ENCODE measurements around the gene POLR3F.
A peak's percentile ranks its signal among the peaks of the same experiment; 100 is the strongest.

POLR3F gene, protein sequence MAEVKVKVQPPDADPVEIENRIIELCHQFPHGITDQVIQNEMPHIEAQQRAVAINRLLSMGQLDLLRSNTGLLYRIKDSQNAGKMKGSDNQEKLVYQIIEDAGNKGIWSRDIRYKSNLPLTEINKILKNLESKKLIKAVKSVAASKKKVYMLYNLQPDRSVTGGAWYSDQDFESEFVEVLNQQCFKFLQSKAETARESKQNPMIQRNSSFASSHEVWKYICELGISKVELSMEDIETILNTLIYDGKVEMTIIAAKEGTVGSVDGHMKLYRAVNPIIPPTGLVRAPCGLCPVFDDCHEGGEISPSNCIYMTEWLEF

DNA sequence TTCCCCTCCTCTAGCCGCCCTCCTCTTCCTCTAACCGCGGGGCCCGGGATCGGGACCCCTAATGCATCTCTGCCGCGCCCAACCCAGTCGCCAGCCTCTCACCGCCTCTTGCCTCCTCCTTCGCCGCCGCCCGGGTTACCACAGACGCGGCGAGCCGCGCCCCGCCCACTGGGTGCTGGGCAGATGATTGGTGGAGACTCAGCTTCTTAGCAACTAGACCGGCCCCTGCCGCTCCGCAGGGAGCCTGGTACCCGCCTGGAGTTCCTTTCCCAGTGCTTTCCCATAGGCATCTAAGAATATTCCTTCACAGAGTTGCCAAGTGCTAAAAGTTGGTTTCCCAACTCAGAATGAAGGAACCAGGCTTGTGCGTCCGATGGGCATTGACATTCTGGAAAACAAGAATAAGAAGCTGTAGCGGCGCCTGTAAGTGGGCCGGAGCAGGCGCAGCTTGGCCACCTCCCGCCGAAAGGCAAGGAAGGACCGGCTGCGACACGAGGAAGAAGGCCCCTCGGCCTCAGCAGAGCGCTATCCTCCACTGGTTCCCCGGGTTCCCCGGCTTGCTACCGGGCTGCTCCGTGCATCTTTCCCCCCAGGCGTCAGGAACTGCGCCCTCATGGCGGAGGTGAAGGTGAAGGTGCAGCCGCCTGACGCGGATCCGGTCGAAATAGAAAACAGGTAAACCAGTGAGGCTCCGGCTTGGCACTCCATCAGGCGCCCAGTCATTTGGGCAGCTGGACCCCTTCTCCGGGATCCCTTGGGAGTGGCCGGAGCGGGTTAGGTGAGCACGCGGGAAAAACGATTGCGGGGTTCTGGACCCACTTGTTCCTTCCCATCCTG lies at the start of gene POLR3F, which contains the start of gene DZANK1:
Gene POLR3F, plus strand, starts transcription at position 497 of the 837 bp plus-strand sequence. Its CDS starts 117 bp downstream, at position 614.
Gene DZANK1, minus strand, starts transcription at position 137 of the 837 bp plus-strand sequence. CDS start 1,672 bp downstream, outside the sequence.
- DNase-seq (ENCODE audit: low read depth): peak; percentile 96
- TF ChIP-seq, protein P1, sequence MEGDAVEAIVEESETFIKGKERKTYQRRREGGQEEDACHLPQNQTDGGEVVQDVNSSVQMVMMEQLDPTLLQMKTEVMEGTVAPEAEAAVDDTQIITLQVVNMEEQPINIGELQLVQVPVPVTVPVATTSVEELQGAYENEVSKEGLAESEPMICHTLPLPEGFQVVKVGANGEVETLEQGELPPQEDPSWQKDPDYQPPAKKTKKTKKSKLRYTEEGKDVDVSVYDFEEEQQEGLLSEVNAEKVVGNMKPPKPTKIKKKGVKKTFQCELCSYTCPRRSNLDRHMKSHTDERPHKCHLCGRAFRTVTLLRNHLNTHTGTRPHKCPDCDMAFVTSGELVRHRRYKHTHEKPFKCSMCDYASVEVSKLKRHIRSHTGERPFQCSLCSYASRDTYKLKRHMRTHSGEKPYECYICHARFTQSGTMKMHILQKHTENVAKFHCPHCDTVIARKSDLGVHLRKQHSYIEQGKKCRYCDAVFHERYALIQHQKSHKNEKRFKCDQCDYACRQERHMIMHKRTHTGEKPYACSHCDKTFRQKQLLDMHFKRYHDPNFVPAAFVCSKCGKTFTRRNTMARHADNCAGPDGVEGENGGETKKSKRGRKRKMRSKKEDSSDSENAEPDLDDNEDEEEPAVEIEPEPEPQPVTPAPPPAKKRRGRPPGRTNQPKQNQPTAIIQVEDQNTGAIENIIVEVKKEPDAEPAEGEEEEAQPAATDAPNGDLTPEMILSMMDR (conservative IDR thresholded peaks at IDR 0.05; ENCODE audit: low read length): no peak
- peak within 1 kb of the TSS; percentile 96 for H3K4me3 ChIP-seq (ENCODE audit: low read length)

DNA sequence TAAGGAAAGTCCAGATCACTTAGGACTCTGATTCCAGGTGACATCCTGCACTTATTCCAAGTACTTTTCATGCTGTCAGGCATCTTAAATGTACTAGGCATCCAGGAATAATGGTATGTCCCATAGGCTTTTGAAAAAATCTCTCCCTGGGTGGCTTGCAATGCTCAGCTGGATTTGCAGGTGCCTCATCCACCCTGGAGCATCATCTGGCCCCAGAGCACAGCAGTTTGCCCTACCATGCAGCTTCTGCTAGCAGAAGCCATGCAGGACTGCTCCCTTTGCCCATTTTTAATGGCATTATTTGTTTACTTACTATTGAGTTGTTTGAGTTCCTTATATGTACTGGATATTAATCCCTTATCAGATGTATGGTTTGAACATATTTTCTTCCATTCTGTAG lies 45.6 kb upstream of the POLR3F start:
- no peak overlapping the region for H3K4me3 ChIP-seq (ENCODE audit: low read length)
- DNase-seq (ENCODE audit: low read depth): no peak
- TF ChIP-seq, protein P1 (conservative IDR thresholded peaks at IDR 0.05; ENCODE audit: low read length): no peak

DNA sequence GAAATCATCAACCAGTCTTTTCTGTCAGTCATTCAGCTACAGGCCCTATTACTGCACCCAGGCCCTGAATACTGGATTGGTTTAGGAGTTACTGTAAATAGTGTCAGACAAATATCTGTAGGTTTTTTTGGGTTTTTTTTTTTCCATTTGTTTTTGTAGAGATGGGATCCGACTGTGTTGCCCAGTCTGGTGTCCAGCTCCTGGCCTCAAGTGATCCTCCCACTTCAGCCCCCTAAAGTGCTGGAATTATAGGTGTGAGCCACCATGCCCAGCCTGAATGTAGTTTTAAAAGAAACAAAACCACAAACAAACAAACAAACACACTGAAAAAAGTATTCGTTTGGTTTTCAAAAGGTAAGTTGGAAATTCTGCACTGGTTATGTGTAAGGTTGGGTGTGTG lies 40.0 kb upstream of the POLR3F start:
- TF ChIP-seq, protein P1 (conservative IDR thresholded peaks at IDR 0.05; ENCODE audit: low read length): no peak
- no peak for DNase-seq (ENCODE audit: low read depth)
- H3K4me3 ChIP-seq (ENCODE audit: low read length): no peak overlapping the region

DNA sequence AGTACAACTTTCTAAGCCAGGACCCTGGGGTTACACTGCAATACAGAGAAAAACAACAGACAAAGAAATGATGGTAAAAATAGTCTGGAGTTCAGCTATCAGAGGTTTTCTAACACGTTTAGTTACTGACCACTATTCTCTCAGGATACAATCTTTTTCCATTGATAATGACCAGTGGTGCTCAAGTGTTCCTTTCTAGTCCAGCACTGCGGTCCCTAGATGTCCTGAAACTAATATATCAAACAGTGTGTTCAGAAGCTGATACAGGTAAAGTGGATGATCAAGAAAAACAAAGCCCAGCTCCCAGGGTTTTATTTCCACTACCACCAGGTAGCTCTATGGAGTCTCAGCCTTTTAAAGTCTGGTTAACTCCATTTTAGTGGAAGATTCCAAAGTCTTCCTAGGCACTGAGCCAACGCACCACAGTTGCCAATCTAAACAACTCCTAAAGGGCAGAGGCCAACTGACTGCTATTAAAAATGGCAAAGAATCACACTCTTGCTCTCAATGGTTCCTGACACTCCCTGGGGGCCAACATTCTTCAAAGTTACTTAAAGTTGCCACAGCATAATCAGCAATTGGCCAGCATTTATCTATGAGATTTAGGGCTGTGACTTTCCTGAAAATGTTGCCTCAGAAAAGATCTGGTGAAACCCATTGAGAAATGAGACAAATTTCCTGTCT lies 38.6 kb upstream of the POLR3F start:
- DNase-seq (ENCODE audit: low read depth): no peak
- TF ChIP-seq, protein P1 (conservative IDR thresholded peaks at IDR 0.05; ENCODE audit: low read length): no peak
- no peak overlapping the region for H3K4me3 ChIP-seq (ENCODE audit: low read length)

DNA sequence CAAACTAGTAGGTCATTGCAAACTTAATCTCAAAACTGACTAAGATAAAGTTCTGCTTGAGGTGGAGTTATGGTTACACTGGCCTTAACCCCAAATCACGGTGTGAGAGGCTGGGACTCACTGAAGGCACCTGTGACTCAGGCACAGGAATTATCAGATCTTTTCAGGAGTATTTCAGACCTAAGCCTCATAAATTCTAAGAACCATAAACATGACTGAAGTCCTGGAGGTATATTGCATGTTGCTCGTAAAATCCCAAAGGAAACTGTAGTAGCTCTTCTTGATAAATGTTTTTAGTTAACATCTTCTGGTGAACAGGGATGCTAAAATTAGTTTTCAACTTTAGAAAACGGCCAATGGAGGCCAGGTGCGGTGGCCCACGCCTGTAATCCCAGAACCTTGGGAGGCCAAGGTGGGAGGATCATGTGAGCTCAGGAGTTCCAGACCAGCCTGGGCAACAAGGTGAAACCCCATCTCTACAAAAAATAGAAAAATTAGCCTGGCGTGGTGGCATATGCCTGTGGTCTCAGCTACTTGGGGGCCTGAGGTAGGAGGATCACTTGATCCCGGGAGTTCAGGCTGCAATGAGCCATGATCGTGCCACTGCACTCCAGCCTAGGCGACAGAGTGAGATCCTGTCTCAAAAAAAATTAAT lies 36.9 kb upstream of the POLR3F start:
- DNase-seq (ENCODE audit: low read depth): no peak
- H3K4me3 ChIP-seq (ENCODE audit: low read length): no peak overlapping the region
- TF ChIP-seq, protein P1 (conservative IDR thresholded peaks at IDR 0.05; ENCODE audit: low read length): no peak

DNA sequence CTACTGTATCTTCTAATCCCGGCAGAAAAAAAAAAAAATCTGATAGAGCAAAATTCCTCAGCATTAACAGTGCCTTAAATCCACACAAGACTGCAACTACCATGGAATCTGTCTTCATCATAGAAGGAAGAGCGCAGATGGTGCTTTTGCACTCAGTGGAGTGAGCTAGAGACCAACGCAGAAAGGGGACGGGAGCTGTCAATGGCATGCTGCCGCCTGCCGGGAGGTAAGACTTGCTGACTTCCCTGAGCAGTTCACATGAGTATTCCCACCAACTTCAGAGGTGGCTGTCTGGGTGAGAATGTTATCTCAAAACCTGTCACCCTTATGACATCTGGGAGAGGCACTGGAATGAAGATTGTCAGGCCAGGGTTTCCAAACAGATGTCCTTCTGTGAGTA lies 36.0 kb upstream of the POLR3F start:
- no peak for DNase-seq (ENCODE audit: low read depth)
- H3K4me3 ChIP-seq (ENCODE audit: low read length): no peak overlapping the region
- TF ChIP-seq, protein P1 (conservative IDR thresholded peaks at IDR 0.05; ENCODE audit: low read length): no peak
